K562 (cell line): ENCODE results near the gene SOCS2. TPM values are rescaled to one million over a fixed set of nuclear protein-coding genes. Genes with fewer than 3 reads are reported as not detected.
A peak's percentile ranks its signal among the peaks of the same experiment; 100 is the strongest.

ENCODE experiments used
- BHLHE40 ChIP-seq: IDR thresholded peaks from 2 replicates; pipeline ENCODE4 v1.6.1; 2011; ENCODE audit warnings: low read length, improper control_type of control experiment
- BRF1 ChIP-seq: IDR thresholded peaks from 3 replicates; pipeline ENCODE4 v1.6.1; 2011; ENCODE audit warnings: borderline replicate concordance, mild to moderate bottlenecking; ENCODE audit not compliant: insufficient read length; ENCODE audit errors: extremely low read depth
- HLTF ChIP-seq: fragments of 450-650 bp; IDR thresholded peaks from 2 replicates; pipeline ENCODE4 v1.6.1; 2016
- HNRNPK ChIP-seq: fragments of 200-400 bp; formaldehyde crosslinking; IDR thresholded peaks from one replicate; pipeline ENCODE4 v1.6.1; 2018; ENCODE audit warnings: mild to moderate bottlenecking, low read depth, low read length; ENCODE audit not compliant: poor library complexity, severe bottlenecking
- KDM1A ChIP-seq, 2 experiments: fragments of 450-650 bp; IDR thresholded peaks; 2 replicates each; pipeline ENCODE4 v1.6.1; 2016; ENCODE audit warnings: mild to moderate bottlenecking in 2 of 2
- KLF16 ChIP-seq: IDR thresholded peaks from 2 replicates; pipeline ENCODE4 v1.6.1; 2016; ENCODE audit warnings: antibody characterized with exemption
- L3MBTL2 ChIP-seq: fragments of 450-650 bp; IDR thresholded peaks from 2 replicates; pipeline ENCODE4 v1.6.1; 2016; ENCODE audit warnings: mild to moderate bottlenecking, moderate library complexity
- MECOM ChIP-seq: fragments of 250-450 bp; sonication (Bioruptor Pico); IDR thresholded peaks from 2 replicates; pipeline ENCODE4 v1.8.0; 2022; ENCODE audit warnings: inconsistent platforms
- MNT ChIP-seq, 2 experiments: fragments of 450-650 bp; conservative IDR thresholded peaks; 2 replicates each; pipeline ENCODE4 v1.6.1; 2017; ENCODE audit warnings: mild to moderate bottlenecking in 2 of 2, moderate library complexity in 2 of 2
- MXI1 ChIP-seq: IDR thresholded peaks from 2 replicates; pipeline ENCODE4 v1.6.1; 2011; ENCODE audit warnings: low read depth, mild to moderate bottlenecking, improper control_type of control experiment, low read length
- NCOA2 ChIP-seq, 2 experiments: fragments of 450-650 bp; IDR thresholded peaks; 2 replicates each; pipeline ENCODE4 v1.6.1; 2018; ENCODE audit warnings: mild to moderate bottlenecking in 2 of 2, moderate library complexity in 1 of 2; ENCODE audit not compliant: partially characterized antibody in 2 of 2
- RAD51 ChIP-seq: fragments of 450-650 bp; IDR thresholded peaks from 2 replicates; pipeline ENCODE4 v1.7.1; 2016; ENCODE audit warnings: low read depth, mild to moderate bottlenecking, borderline replicate concordance
- SAFB ChIP-seq: fragments of 200-400 bp; formaldehyde crosslinking; IDR thresholded peaks from 2 replicates; pipeline ENCODE4 v1.6.1; 2017; ENCODE audit warnings: low read depth, low read length, borderline replicate concordance
- SRSF3 ChIP-seq: fragments of 200-400 bp; formaldehyde crosslinking; IDR thresholded peaks from 2 replicates; pipeline ENCODE4 v1.6.1; 2016; ENCODE audit warnings: mild to moderate bottlenecking, low read length, moderate library complexity; ENCODE audit not compliant: insufficient read depth
- TCF3 ChIP-seq: sonication (generic); formaldehyde crosslinking; IDR thresholded peaks from 2 replicates; pipeline ENCODE4 v1.4.0; 2020; ENCODE audit warnings: mild to moderate bottlenecking, missing genetic modification reagents
- TEAD4 ChIP-seq, 2 experiments: sonication (generic) in 1 of 2; formaldehyde crosslinking in 1 of 2; IDR thresholded peaks; 2 replicates each; pipeline versions ENCODE4 v1.6.1 to v1.8.0; 2012 to 2022; ENCODE audit warnings: borderline replicate concordance in 1 of 2, inconsistent platforms in 1 of 2, low read length in 1 of 2, mild to moderate bottlenecking in 1 of 2, missing genetic modification reagents in 1 of 2
- YY1 ChIP-seq, 3 experiments: IDR thresholded peaks; 2 replicates each; pipeline ENCODE4 v1.6.1; 2011; ENCODE audit warnings: low read length in 2 of 3, mild to moderate bottlenecking in 2 of 3, moderate library complexity in 2 of 3, borderline replicate concordance in 1 of 3, control low read depth in 1 of 3, low read depth in 1 of 3; ENCODE audit not compliant: insufficient read depth in 3 of 3, insufficient replicate concordance in 2 of 3, control insufficient read depth in 1 of 3, insufficient read length in 1 of 3; ENCODE audit errors: extremely low read depth in 1 of 3
- ZEB2 ChIP-seq: fragments of 450-650 bp; IDR thresholded peaks from 2 replicates; pipeline ENCODE4 v1.6.1; 2016
- ZNF551 ChIP-seq: fragments of 250-450 bp; sonication (Bioruptor Pico); IDR thresholded peaks from 2 replicates; pipeline ENCODE4 v1.5.0; 2021; ENCODE audit warnings: mild to moderate bottlenecking, moderate library complexity
- ZNF696 ChIP-seq: fragments of 250-450 bp; sonication (Bioruptor Pico); conservative IDR thresholded peaks from 2 replicates; pipeline ENCODE4 v1.4.0; 2020; ENCODE audit warnings: mild to moderate bottlenecking, moderate library complexity
- polyA plus RNA-seq, 8 experiments: library from polyadenylated mRNA; depleted of rRNA in 4 of 8; stranded (reverse) in 5 of 8; unstranded in 3 of 8; fragments of >200 nt; fragmentation: Nextera tagmentation in 2 of 8; fragmentation: Illumina TruSeq in 1 of 8; extraction: Ambion mirVana in 2 of 8; extraction: Trizol in 1 of 8; gene quantifications; 2 replicates each; pipeline versions ENCODE4 v1.2.1 to v1.2.3, GENCODE V29; 2011 to 2014; ENCODE audit warnings: inconsistent platforms in 1 of 8, missing spikeins in 1 of 8
- total RNA-seq, 7 experiments: library from RNA; depleted of rRNA in 6 of 7; stranded (reverse); fragments of >200 nt in 6 of 7; fragmentation: Illumina TruSeq in 2 of 7; extraction: Trizol in 2 of 7; gene quantifications; 2 replicates each; pipeline versions ENCODE4 v1.2.1 to v1.2.3, GENCODE V29; 2011 to 2021; ENCODE audit warnings: low replicate concordance in 1 of 7
- TF ChIP-seq, protein P1 (sequence below): sonication (generic); formaldehyde crosslinking; IDR thresholded peaks from 2 replicates; pipeline ENCODE4 v1.8.0; 2022; ENCODE audit warnings: mild to moderate bottlenecking, missing genetic modification reagents
- TF ChIP-seq, protein P2 (sequence below), 2 experiments: fragments of 450-650 bp; IDR thresholded peaks; 2 replicates each; pipeline ENCODE4 v1.6.1; 2018; ENCODE audit warnings: mild to moderate bottlenecking in 2 of 2, low read depth in 1 of 2; ENCODE audit not compliant: partially characterized antibody in 2 of 2

The SOCS2 gene
- total and polyA plus RNA-seq, 9 of the 15 experiments (the other 6 are each of a cell fraction or from before 2014, with no cell fraction given), result 37.0 to 162 (median 98.7) TPM

- no peak for TF ChIP-seq BRF1
- TF ChIP-seq ZEB2, result no peak
- no peak for TF ChIP-seq NCOA2 (IDR thresholded peaks at IDR 0.05; ENCODE audit: partially characterized antibody in 2 of 2)
- no peak for TF ChIP-seq HLTF
- peak; percentile 53 for TF ChIP-seq TCF3 (CRISPR knock-in tag)
- peak; percentile 9 to 21; a peak in 1 of 4 replicates for TF ChIP-seq KDM1A (IDR thresholded peaks at IDR 0.05)
- no peak for TF ChIP-seq SAFB
- peak; percentile 52; the same call in 1 of the 2 replicates for TF ChIP-seq L3MBTL2
- peak; percentile 58 to 76; a peak in 3 of 4 replicates for TF ChIP-seq MNT (conservative IDR thresholded peaks at IDR 0.05)
- TF ChIP-seq BHLHE40, result no peak
- no peak for TF ChIP-seq ZNF696 (CRISPR knock-in tag)
- TF ChIP-seq, protein P1, sequence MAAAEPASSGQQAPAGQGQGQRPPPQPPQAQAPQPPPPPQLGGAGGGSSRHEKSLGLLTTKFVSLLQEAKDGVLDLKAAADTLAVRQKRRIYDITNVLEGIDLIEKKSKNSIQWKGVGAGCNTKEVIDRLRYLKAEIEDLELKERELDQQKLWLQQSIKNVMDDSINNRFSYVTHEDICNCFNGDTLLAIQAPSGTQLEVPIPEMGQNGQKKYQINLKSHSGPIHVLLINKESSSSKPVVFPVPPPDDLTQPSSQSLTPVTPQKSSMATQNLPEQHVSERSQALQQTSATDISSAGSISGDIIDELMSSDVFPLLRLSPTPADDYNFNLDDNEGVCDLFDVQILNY (CRISPR knock-in tag), result no peak
- TF ChIP-seq, protein P2, sequence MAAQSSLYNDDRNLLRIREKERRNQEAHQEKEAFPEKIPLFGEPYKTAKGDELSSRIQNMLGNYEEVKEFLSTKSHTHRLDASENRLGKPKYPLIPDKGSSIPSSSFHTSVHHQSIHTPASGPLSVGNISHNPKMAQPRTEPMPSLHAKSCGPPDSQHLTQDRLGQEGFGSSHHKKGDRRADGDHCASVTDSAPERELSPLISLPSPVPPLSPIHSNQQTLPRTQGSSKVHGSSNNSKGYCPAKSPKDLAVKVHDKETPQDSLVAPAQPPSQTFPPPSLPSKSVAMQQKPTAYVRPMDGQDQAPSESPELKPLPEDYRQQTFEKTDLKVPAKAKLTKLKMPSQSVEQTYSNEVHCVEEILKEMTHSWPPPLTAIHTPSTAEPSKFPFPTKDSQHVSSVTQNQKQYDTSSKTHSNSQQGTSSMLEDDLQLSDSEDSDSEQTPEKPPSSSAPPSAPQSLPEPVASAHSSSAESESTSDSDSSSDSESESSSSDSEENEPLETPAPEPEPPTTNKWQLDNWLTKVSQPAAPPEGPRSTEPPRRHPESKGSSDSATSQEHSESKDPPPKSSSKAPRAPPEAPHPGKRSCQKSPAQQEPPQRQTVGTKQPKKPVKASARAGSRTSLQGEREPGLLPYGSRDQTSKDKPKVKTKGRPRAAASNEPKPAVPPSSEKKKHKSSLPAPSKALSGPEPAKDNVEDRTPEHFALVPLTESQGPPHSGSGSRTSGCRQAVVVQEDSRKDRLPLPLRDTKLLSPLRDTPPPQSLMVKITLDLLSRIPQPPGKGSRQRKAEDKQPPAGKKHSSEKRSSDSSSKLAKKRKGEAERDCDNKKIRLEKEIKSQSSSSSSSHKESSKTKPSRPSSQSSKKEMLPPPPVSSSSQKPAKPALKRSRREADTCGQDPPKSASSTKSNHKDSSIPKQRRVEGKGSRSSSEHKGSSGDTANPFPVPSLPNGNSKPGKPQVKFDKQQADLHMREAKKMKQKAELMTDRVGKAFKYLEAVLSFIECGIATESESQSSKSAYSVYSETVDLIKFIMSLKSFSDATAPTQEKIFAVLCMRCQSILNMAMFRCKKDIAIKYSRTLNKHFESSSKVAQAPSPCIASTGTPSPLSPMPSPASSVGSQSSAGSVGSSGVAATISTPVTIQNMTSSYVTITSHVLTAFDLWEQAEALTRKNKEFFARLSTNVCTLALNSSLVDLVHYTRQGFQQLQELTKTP (IDR thresholded peaks at IDR 0.05; ENCODE audit: low read depth in 1 of 2, partially characterized antibody in 2 of 2), result no peak
- TF ChIP-seq RAD51, result no peak
- TF ChIP-seq ZNF551 (CRISPR knock-in tag), result no peak
- no peak for TF ChIP-seq MECOM (CRISPR knock-in tag)
- TF ChIP-seq HNRNPK, result no peak
- no peak; the same call in 1 of the 2 replicates for TF ChIP-seq TEAD4 (IDR thresholded peaks at IDR 0.05; ENCODE audit: low read length)
- no peak for TF ChIP-seq TEAD4 (CRISPR knock-in tag; IDR thresholded peaks at IDR 0.05; ENCODE audit: borderline replicate concordance)
- no peak for TF ChIP-seq KLF16
- TF ChIP-seq SRSF3, result no peak
- no peak for TF ChIP-seq YY1 (IDR thresholded peaks at IDR 0.05; ENCODE audit: borderline replicate concordance in 1 of 3, control insufficient read depth in 1 of 3, extremely low read depth in 1 of 3, insufficient read depth in 3 of 3, insufficient read length in 1 of 3, insufficient replicate concordance in 2 of 3, low read depth in 1 of 3, low read length in 2 of 3)
- TF ChIP-seq MXI1, result 0 out of 2 replicates have a peak, but pooled peaks have one; percentile 24
These were observed 31.3 kb downstream of the SOCS2 start (continued) for GRCh38 chr12:93603762-93604161.
